GM21526 (cell line): ENCODE results near the gene EDEM1.
A peak's percentile ranks its signal among the peaks of the same experiment; 100 is the strongest.

Experiments used
- ATAC-seq: cut with Tn5 transposase; IDR thresholded peaks from one replicate; pipeline ENCODE4 v1.9.1; 2021; ENCODE audit warnings: moderate library complexity; ENCODE audit not compliant: unreplicated experiment, low FRiP score

Gene EDEM1

DNA sequence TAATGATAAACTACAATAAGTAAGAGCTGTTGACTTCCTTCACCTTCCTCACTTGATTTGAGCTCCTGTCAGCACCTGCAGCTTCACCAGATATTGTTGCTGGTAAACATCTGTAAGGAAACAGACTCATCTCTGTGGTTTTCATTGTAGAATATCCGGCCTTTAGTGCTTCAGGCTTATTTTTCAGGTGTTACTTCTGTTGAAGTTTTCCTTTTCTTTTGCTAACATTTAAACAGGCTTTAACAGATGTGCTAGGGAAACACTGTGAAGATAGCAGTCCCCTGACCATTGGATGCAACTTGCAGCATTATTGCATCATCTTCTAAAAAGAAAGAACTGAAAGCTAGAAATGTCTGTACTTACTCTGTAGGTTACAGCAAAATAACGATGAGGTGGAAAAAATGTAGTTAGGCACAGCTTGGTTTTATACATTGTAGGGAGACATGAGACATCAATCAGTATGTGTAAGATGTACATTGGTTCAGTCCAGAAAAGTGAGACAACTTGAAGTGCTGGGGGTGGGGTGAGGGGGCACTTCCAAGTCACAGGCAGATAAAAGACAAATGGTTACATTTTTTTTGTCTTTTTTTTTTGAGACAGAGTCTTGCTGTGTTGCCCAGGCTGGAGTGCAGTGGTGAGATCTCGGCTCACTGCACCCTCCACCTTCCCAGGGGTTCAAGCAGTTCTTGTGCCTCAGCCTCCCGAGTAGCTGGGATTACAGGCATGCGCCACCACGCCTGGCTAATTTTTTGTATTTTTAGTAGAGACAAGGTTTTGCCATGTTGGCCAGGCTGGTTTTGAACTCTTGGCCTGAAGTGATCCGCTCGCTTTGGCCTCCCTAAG, 10.2 kb downstream of the EDEM1 start:
- peak; percentile 73 for ATAC-seq

GRCh38 chr3:5198313-5198677, 10.8 kb downstream of the EDEM1 start:
- no peak for ATAC-seq

GRCh38 chr3:5198986-5199731, 11.7 kb downstream of the EDEM1 start:
- ATAC-seq = peak; percentile 35

GRCh38 chr3:5201536-5201935, 14.0 kb downstream of the EDEM1 start:
- no peak for ATAC-seq

GRCh38 chr3:5202222-5202621, 14.7 kb downstream of the EDEM1 start:
- ATAC-seq = no peak

- peak; percentile 96 for ATAC-seq
These were observed 17.8 kb downstream of the EDEM1 start for GRCh38 chr3:5205165-5205941.

GRCh38 chr3:5210926-5211325, 23.4 kb downstream of the EDEM1 start:
- no peak for ATAC-seq

GRCh38 chr3:5212628-5213573, 25.4 kb downstream of the EDEM1 start:
- no peak for ATAC-seq

- no peak for ATAC-seq
These were observed 26.1 kb downstream of the EDEM1 start for GRCh38 chr3:5213574-5213966.

DNA sequence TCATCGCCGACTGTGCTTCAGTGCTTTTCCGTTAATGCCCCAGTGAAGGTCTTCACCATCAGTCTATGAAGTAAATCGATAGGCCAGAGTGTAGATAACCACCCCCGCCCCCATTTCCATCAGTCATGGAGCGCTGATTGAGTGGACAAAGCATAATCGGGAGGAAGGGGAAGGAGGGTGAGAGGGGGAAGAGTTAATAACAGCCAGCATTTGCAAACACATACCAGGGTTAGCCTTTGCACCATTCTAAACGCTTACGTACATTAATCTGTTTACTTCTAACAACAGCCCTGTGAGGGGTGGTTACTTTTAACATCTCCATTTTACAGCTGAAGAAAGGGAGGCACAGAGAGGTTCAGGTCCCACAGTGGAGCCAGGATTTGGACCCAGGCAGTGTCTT, 26.8 kb downstream of the EDEM1 start:
- no peak for ATAC-seq

DNA sequence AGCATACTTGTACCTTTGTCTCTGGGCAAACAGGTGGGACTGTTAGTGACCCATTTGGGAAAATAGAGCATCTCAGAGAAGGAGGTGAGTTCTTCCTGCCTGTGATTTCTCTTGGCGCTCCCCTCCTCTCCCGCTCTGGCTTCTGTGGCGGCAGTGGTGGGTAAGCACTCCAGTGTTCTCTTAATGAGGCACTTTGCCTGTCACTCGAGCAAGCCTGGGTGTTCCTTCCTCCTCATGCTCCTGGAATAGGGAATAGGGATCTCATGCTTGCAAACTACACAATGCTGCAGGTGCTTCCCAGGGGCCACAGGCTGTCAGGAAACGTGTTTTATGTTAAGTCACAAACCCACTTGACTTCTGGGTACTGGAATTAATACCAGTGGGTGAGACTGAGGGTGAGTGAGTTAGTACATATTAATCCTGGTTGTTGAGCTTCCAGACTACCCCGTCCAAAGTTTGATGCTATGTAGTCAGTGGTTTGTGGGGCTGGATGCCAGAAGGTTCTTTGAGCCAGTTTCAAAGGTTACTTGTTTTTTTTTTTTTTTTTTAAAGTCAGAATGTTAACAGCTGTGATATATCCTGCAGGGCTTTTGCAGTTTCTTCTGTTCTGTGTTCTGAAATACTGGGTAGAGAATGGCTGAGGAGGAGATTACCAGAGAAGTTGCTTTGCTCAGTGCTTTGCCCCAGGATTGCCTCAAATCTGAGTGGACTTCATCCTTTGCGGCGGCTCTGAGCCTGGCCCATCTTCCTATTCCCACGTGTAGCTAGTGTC, 30.5 kb downstream of the EDEM1 start:
- no peak for ATAC-seq

- ATAC-seq = no peak
These were observed 31.3 kb downstream of the EDEM1 start for GRCh38 chr3:5218815-5219214.

GRCh38 chr3:5219216-5219615, 31.7 kb downstream of the EDEM1 start:
- ATAC-seq = no peak

DNA sequence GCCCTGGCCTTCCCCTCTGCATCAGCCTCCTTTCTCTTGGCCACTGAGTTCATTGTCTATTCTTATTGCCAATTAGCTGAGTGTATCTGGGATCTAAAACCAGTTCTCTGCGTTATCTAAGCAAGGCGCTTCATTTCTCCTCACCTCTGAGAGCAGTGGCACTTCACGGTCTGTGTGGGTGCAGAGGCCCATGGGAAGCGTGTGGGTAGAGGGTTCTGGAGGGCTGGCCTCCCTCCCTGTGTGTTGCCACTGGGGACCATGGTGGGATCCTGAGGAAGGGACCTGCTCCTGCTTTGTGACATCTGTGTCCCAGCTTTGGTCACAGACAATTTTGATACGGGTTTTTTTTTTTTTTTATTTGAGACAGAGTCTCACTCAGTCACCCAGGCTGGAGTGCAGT, 32.7 kb downstream of the EDEM1 start:
- no peak for ATAC-seq

- no peak for ATAC-seq
These were observed 33.3 kb downstream of the EDEM1 start for GRCh38 chr3:5220667-5221431.

GRCh38 chr3:5221701-5222100, 34.2 kb downstream of the EDEM1 start:
- no peak for ATAC-seq

- ATAC-seq = no peak
These were observed 34.9 kb downstream of the EDEM1 start for GRCh38 chr3:5222283-5223005.

DNA sequence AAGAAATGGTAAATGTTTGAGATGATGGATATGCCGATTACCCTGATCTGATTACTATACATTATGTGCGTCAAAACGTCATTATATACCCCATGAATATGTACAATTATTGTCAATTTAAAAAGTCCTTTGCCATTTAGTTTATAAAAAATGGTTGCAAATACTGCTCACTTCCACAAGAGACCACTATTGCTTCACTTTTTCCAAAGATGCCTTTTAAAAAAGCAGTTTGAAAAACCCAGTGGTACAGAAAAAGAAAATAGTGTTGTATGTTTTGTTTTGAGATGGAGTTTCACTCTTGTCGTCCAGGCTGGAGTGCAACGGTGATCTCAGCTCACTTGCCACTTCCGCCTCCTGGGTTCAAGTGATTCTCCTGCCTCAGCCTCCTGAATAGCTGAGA, 39.3 kb downstream of the EDEM1 start:
- ATAC-seq = no peak
